HEK293 (cell line): ENCODE measurements around the gene ZNF93.

Experiments
- TF ChIP-seq, protein P1 (sequence below): fragments of 450-650 bp; formaldehyde crosslinking; IDR thresholded peaks from 2 replicates; pipeline ENCODE4 v1.5.1; 2016; ENCODE audit warnings: missing biosample characterization, missing genetic modification characterization
- TF ChIP-seq, protein P2 (sequence below): fragments of 450-650 bp; formaldehyde crosslinking; IDR thresholded peaks from 2 replicates; pipeline ENCODE4 v1.5.1; 2016; ENCODE audit warnings: missing biosample characterization, missing genetic modification characterization

- TF ChIP-seq, protein P1, sequence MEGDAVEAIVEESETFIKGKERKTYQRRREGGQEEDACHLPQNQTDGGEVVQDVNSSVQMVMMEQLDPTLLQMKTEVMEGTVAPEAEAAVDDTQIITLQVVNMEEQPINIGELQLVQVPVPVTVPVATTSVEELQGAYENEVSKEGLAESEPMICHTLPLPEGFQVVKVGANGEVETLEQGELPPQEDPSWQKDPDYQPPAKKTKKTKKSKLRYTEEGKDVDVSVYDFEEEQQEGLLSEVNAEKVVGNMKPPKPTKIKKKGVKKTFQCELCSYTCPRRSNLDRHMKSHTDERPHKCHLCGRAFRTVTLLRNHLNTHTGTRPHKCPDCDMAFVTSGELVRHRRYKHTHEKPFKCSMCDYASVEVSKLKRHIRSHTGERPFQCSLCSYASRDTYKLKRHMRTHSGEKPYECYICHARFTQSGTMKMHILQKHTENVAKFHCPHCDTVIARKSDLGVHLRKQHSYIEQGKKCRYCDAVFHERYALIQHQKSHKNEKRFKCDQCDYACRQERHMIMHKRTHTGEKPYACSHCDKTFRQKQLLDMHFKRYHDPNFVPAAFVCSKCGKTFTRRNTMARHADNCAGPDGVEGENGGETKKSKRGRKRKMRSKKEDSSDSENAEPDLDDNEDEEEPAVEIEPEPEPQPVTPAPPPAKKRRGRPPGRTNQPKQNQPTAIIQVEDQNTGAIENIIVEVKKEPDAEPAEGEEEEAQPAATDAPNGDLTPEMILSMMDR (tag by site-specific recombination): no peak
- TF ChIP-seq, protein P2, sequence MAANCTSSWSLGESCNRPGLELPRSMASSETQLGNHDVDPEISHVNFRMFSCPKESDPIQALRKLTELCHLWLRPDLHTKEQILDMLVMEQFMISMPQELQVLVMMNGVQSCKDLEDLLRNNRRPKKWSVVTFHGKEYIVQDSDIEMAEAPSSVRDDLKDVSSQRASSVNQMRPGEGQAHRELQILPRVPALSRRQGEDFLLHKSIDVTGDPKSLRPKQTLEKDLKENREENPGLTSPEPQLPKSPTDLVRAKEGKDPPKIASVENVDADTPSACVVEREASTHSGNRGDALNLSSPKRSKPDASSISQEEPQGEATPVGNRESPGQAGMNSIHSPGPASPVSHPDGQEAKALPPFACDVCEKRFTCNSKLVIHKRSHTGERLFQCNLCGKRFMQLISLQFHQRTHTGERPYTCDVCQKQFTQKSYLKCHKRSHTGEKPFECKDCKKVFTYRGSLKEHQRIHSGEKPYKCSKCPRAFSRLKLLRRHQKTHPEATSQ: no peak
These were observed 23.0 kb upstream of the ZNF93 start for GRCh38 chr19:19877724-19878123.
